Liver (tissue), 3 donors: ENCODE measurements around the gene TULP3.

Experiments used
- CTCF ChIP-seq: fragments of 150-350 bp; IDR thresholded peaks from 2 replicates; pipeline ENCODE4 v1.5.1; 2017; ENCODE audit warnings: improper control_type of control experiment, low read depth, low read length; ENCODE audit not compliant: missing input control
- EGR1 ChIP-seq, 2 donors: IDR thresholded peaks; 2 replicates each; pipeline ENCODE4 v1.6.1; 2016 to 2018; ENCODE audit warnings: antibody characterized with exemption in 2 of 2, low read depth in 2 of 2
- FOXA1 ChIP-seq: IDR thresholded peaks from 2 replicates; pipeline ENCODE4 v1.6.1; 2016; ENCODE audit warnings: antibody characterized with exemption
- JUND ChIP-seq, 2 donors: IDR thresholded peaks; 2 replicates each; pipeline ENCODE4 v1.6.1; 2016; ENCODE audit warnings: antibody characterized with exemption in 2 of 2
- RAD21 ChIP-seq, 2 donors: IDR thresholded peaks; 2 replicates each; pipeline ENCODE4 v1.6.1; 2016; ENCODE audit warnings: antibody characterized with exemption in 2 of 2, mild to moderate bottlenecking in 2 of 2
- REST ChIP-seq: IDR thresholded peaks from 2 replicates; pipeline ENCODE4 v1.6.1; 2016; ENCODE audit warnings: antibody characterized with exemption, mild to moderate bottlenecking
- RXRA ChIP-seq, 2 donors: IDR thresholded peaks; 2 replicates each; pipeline ENCODE4 v1.6.1; 2017 to 2018; ENCODE audit warnings: antibody characterized with exemption in 2 of 2, mild to moderate bottlenecking in 1 of 2
- TAF1 ChIP-seq: conservative IDR thresholded peaks from 2 replicates; pipeline ENCODE4 v1.6.1; 2016; ENCODE audit warnings: antibody characterized with exemption, mild to moderate bottlenecking
- YY1 ChIP-seq: IDR thresholded peaks from 2 replicates; pipeline ENCODE4 v1.6.1; 2016; ENCODE audit warnings: antibody characterized with exemption, mild to moderate bottlenecking
- ZBTB33 ChIP-seq: IDR thresholded peaks from 2 replicates; pipeline ENCODE4 v1.6.1; 2016; ENCODE audit warnings: antibody characterized with exemption
- donor health status: healthy.
- donor health status: healthy.

GRCh38 chr12:2960996-2961616 is 70.4 kb downstream of the TULP3 start:
- TF ChIP-seq CTCF (no peak), JUND (IDR thresholded peaks at IDR 0.05) (no peak), RXRA (IDR thresholded peaks at IDR 0.05) (no peak), ZBTB33 (no peak), YY1 (no peak), RAD21 (IDR thresholded peaks at IDR 0.05) (no peak), TAF1 (no peak), FOXA1 (no peak), REST (no peak), EGR1 (IDR thresholded peaks at IDR 0.05; ENCODE audit: low read depth in 2 of 2) (no peak)
